Keratinocyte (primary cell): ENCODE results near the gene SPIN1. TPM values are rescaled to one million over a fixed set of nuclear protein-coding genes. Genes with fewer than 3 reads are reported as not detected.
"Not testable (repeated sequence)": the region's sequence is repeated elsewhere in the genome, so short reads cannot be mapped to it uniquely, and the experiment has no call there.

ENCODE experiments used
- DNase-seq: peaks from one replicate; pipeline ENCODE4 v3.0.0-alpha.2; 2011; ENCODE audit warnings: low read depth, missing footprints, low spot score
- FAIRE-seq: peaks from 2 replicates; lab custom pipeline; 2011; peaks lifted over from hg19 to GRCh38; lab: Jason Lieb, UNC
- H2AFZ ChIP-seq: 2 replicates; pipeline ENCODE4 v1.6.0; 2012; ENCODE audit warnings: low read length, control low read depth, inconsistent platforms; ENCODE audit not compliant: control insufficient read depth
- H3K27ac ChIP-seq: 2 replicates; pipeline ENCODE4 v1.5.1; 2011; ENCODE audit warnings: low read length; ENCODE audit not compliant: control insufficient read depth, insufficient read depth
- H3K27me3 ChIP-seq: 3 replicates; pipeline ENCODE4 v1.6.0; 2011; ENCODE audit warnings: low read length; ENCODE audit not compliant: control insufficient read depth, insufficient read depth; ENCODE audit errors: extremely low read depth
- H3K36me3 ChIP-seq, 2 experiments: 2 replicates in 1 of 2; 3 replicates in 1 of 2; pipeline ENCODE4 v1.5.1; 2011; ENCODE audit warnings: low read length in 2 of 2, mild to moderate bottlenecking in 1 of 2; ENCODE audit not compliant: control insufficient read depth in 2 of 2, insufficient read depth in 2 of 2; ENCODE audit errors: extremely low read depth in 1 of 2
- H3K4me1 ChIP-seq: 3 replicates; pipeline ENCODE4 v1.5.1; 2011; ENCODE audit warnings: low read length; ENCODE audit not compliant: control insufficient read depth, insufficient read depth; ENCODE audit errors: extremely low read depth
- H3K4me2 ChIP-seq: 3 replicates; pipeline ENCODE4 v1.6.0; 2011; ENCODE audit warnings: low read depth, low read length; ENCODE audit not compliant: control insufficient read depth, insufficient read depth; ENCODE audit errors: extremely low read depth
- H3K4me3 ChIP-seq, 3 experiments: fragments of 200-600 bp in 1 of 3; sonication (generic) in 1 of 3; 2 replicates in 2 of 3; 3 replicates in 1 of 3; pipeline ENCODE4 v1.5.1; 2011 to 2016; ENCODE audit warnings: low read length in 3 of 3, mild to moderate bottlenecking in 3 of 3, control low read depth in 2 of 3, inconsistent platforms in 1 of 3, low read depth in 1 of 3, mixed read lengths in 1 of 3, mixed run types in 1 of 3, moderate library complexity in 1 of 3; ENCODE audit not compliant: control insufficient read depth in 2 of 3, insufficient read depth in 2 of 3; ENCODE audit errors: extremely low read depth in 1 of 3
- H3K79me2 ChIP-seq: 2 replicates; pipeline ENCODE4 v1.6.0; 2012; ENCODE audit warnings: low read length; ENCODE audit not compliant: control insufficient read depth, insufficient read depth
- H3K9ac ChIP-seq: 3 replicates; pipeline ENCODE4 v1.6.0; 2011; ENCODE audit warnings: low read length; ENCODE audit not compliant: control insufficient read depth, insufficient read depth; ENCODE audit errors: extremely low read depth
- H3K9me1 ChIP-seq: 3 replicates; pipeline ENCODE4 v1.6.0; 2011; ENCODE audit warnings: low read length; ENCODE audit not compliant: control insufficient read depth, insufficient read depth; ENCODE audit errors: extremely low read depth
- H3K9me3 ChIP-seq: 2 replicates; pipeline ENCODE4 v1.5.1; 2012; ENCODE audit warnings: low read depth, low read length; ENCODE audit not compliant: control insufficient read depth
- H4K20me1 ChIP-seq: 3 replicates; pipeline ENCODE4 v1.6.0; 2011; ENCODE audit warnings: low read length; ENCODE audit not compliant: control insufficient read depth, insufficient read depth; ENCODE audit errors: extremely low read depth
- CTCF ChIP-seq, 3 experiments: IDR thresholded peaks in 1 of 3; conservative IDR thresholded peaks in 1 of 3; optimal IDR thresholded peaks in 1 of 3; 2 replicates in 2 of 3; 3 replicates in 1 of 3; pipeline versions ENCODE3 to v1.5.1; 2011; ENCODE audit warnings: low read length in 3 of 3, mild to moderate bottlenecking in 3 of 3, moderate library complexity in 2 of 3, control low read depth in 1 of 3, inconsistent platforms in 1 of 3; ENCODE audit not compliant: insufficient read depth in 2 of 3; ENCODE audit errors: extremely low read depth in 1 of 3
- EZH2 ChIP-seq: IDR thresholded peaks from one replicate; pipeline ENCODE4 v1.6.1; 2012; ENCODE audit warnings: inconsistent platforms, mild to moderate bottlenecking, low read length, moderate library complexity
- dilution Hi-C: fragments of 300-500 bp; cut with MboI; formaldehyde crosslinking; loops from one replicate; pipeline ENCODE4 v1.7.0; 2020; ENCODE audit warnings: low sequenced_read_pairs; ENCODE audit not compliant: extremely low pct_ligation_motif_present
- polyA plus RNA-seq, 5 experiments: library from polyadenylated mRNA; depleted of rRNA in 3 of 5; stranded (reverse) in 3 of 5; stranded (forward) in 1 of 5; unstranded in 1 of 5; fragments of >200 nt; gene quantifications; 1 replicate in 1 of 5; 2 replicates in 3 of 5; 3 replicates in 1 of 5; pipeline versions ENCODE4 v1.2.1 to v1.2.3, GENCODE V29; 2011 to 2012; ENCODE audit warnings: missing spikeins in 2 of 5, low read depth in 1 of 5, low replicate concordance in 1 of 5

Gene SPIN1
- polyA plus RNA-seq, 1 donor (not counting 4 experiments of a cell fraction or from before 2014, with no cell fraction given): 68.8 TPM

- DNase-seq: no peak
- Histone ChIP-seq H2AFZ (no peak overlapping the region), H3K4me3 (no peak overlapping the region), H3K9ac (no peak overlapping the region), H3K79me2 (no peaks in the 10 kb centered on the region), H3K9me1 (no peaks in the 10 kb centered on the region), H3K36me3 (no peaks in the 10 kb centered on the region), H3K9me3 (no peaks in the 10 kb centered on the region), H3K27ac (no peak overlapping the region), H3K4me2 (no peak overlapping the region), H4K20me1 (no peaks in the 10 kb centered on the region), H3K4me1 (peaks cover 12% of the 10 kb centered on the region), H3K27me3 (no peaks in the 10 kb centered on the region)
- FAIRE-seq: no peak
- no peak for TF ChIP-seq EZH2
- no peak for TF ChIP-seq CTCF (optimal IDR thresholded peaks at IDR 0.05 in 1 of 3, IDR thresholded peaks at IDR 0.05 in 1 of 3, conservative IDR thresholded peaks at IDR 0.05 in 1 of 3; ENCODE audit: extremely low read depth in 1 of 3, insufficient read depth in 2 of 3, low read length in 3 of 3)
- dilution Hi-C loops: no loop called here
Measured at GRCh38 chr9:88342246-88342645, 46.0 kb upstream of the SPIN1 start.

- Histone ChIP-seq H4K20me1 (no peaks in the 10 kb centered on the region), H3K4me2 (peak overlapping the region; percentile 22), H3K9me3 (no peaks in the 10 kb centered on the region), H3K4me1 (peaks cover 12% of the 10 kb centered on the region), H3K27ac (no peak overlapping the region), H3K36me3 (no peaks in the 10 kb centered on the region), H3K9me1 (no peaks in the 10 kb centered on the region), H3K27me3 (no peaks in the 10 kb centered on the region), H3K79me2 (no peaks in the 10 kb centered on the region), H2AFZ (no peak overlapping the region), H3K4me3 (no peak overlapping the region), H3K9ac (no peak overlapping the region)
- DNase-seq (no peak), FAIRE-seq (no peak)
- no peak for TF ChIP-seq EZH2
- TF ChIP-seq CTCF (optimal IDR thresholded peaks at IDR 0.05 in 1 of 3, IDR thresholded peaks at IDR 0.05 in 1 of 3, conservative IDR thresholded peaks at IDR 0.05 in 1 of 3; ENCODE audit: extremely low read depth in 1 of 3, insufficient read depth in 2 of 3, low read length in 3 of 3): no peak
- dilution Hi-C loops: no loop called here
Measured at GRCh38 chr9:88344013-88344412, 44.2 kb upstream of the SPIN1 start.

- H3K79me2 ChIP-seq, dilution Hi-C loops, H3K27ac ChIP-seq, H3K9me1 ChIP-seq, H3K4me3 ChIP-seq, H3K9me3 ChIP-seq, H3K27me3 ChIP-seq, FAIRE-seq, H3K36me3 ChIP-seq, H3K4me1 ChIP-seq, DNase-seq, H3K4me2 ChIP-seq, H3K9ac ChIP-seq, H4K20me1 ChIP-seq, H2AFZ ChIP-seq: not testable (repeated sequence)
Measured at GRCh38 chr9:88350354-88350753, 37.9 kb upstream of the SPIN1 start.
